OCI-LY3 (cell line): ENCODE data around the gene TSPEAR.

Source experiments
- EZH2phosphoT487 ChIP-seq: fragments of 200-600 bp; shearing (Covaris generic); IDR thresholded peaks from 2 replicates; pipeline ENCODE4 v1.6.1; 2018; ENCODE audit warnings: antibody characterized with exemption, mixed run types, low read depth
- TF ChIP-seq, protein P1 (sequence below): fragments of 200-600, 300-600 bp; sonication (generic); IDR thresholded peaks from 2 replicates; pipeline ENCODE4 v1.5.1; 2014; ENCODE audit warnings: antibody characterized with exemption, low read length, low read depth

DNA sequence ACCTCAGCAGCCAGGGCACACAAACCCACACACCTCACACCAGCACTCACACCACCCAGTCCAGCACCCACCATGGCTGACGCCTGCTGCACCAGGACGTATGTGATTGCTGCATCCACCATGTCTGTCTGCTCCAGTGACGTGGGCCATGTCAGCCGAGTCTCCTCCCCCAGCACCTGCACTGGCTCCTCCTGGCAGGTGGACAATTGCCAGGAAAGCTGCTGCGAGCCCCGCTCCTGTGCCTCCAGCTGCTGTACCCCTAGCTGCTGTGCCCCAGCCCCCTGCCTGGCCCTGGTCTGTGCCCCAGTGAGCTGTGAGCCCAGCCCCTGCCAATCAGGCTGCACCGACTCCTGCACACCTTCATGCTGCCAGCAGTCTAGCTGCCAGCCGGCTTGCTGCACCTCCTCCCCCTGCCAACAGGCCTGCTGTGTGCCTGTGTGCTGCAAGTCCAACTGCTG lies 99.3 kb downstream of the TSPEAR start, which contains the start of gene KRTAP10-8:
- TF ChIP-seq, protein P1, sequence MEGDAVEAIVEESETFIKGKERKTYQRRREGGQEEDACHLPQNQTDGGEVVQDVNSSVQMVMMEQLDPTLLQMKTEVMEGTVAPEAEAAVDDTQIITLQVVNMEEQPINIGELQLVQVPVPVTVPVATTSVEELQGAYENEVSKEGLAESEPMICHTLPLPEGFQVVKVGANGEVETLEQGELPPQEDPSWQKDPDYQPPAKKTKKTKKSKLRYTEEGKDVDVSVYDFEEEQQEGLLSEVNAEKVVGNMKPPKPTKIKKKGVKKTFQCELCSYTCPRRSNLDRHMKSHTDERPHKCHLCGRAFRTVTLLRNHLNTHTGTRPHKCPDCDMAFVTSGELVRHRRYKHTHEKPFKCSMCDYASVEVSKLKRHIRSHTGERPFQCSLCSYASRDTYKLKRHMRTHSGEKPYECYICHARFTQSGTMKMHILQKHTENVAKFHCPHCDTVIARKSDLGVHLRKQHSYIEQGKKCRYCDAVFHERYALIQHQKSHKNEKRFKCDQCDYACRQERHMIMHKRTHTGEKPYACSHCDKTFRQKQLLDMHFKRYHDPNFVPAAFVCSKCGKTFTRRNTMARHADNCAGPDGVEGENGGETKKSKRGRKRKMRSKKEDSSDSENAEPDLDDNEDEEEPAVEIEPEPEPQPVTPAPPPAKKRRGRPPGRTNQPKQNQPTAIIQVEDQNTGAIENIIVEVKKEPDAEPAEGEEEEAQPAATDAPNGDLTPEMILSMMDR: no peak
- no peak for TF ChIP-seq EZH2phosphoT487
